HG03097 (cell line): ENCODE data around the gene MYF6.

ENCODE experiments used
- ATAC-seq: cut with Tn5 transposase; IDR thresholded peaks from one replicate; pipeline ENCODE4 v1.9.1; 2021; ENCODE audit not compliant: unreplicated experiment, low FRiP score

Gene MYF6

GRCh38 chr12:80702889-80703805 lies 4.3 kb upstream of the MYF6 start:
- ATAC-seq, result peak; percentile 60

DNA sequence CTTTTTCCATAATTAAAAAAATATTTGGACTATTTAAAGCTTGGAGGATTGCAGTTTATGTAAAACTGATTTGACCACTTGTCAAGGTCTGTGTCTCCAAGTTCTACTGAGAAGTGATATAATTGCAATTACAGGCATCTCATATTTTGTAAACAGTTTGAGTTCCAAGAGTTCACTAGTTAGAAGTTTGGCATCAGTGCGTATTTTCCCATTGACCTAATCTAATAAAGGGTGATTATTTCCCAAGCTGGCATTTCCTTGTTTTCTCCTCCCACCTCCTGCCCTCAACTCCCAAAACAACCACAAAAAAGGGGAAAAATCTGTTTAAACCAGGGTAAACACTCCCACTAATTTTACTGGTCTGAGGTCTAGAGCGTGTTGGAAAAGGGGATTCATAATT lies 3.0 kb upstream of the MYF6 start:
- no peak for ATAC-seq

- no peak for ATAC-seq
Observed at GRCh38 chr12:80707830-80708258, 410 bp downstream of the MYF6 start.

DNA sequence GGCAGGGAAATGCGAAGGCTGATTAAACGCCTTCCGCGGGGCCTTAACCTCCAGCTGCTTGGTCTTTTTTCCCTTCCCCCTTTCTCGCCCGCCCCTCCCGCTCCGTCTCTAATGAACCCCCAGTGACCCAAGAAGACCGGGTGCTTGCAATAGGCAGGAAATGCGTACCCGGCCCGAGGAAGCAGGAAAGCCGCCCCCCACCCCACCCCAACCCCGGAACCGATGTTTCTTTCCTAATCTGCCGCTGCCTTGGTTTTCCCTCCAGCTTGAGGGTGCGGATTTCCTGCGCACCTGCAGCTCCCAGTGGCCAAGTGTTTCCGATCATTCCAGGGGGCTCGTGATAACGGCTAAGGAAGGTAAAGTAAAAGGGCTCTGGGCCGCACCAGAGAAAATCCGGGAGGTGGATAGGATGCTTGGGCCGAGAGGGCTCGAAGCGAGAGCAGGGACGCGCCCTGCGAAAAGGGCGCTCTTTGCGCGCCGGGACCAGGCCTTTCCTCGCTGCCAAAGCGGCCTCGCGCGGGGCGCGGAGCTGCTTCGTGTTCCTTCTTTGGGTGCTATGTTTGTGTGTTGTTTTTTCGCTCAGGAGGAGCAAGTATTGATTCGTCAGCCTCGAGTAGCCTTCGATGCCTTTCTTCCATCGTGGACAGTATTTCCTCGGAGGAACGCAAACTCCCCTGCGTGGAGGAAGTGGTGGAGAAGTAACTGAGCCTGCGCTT lies 983 bp downstream of the MYF6 start:
- no peak for ATAC-seq

DNA sequence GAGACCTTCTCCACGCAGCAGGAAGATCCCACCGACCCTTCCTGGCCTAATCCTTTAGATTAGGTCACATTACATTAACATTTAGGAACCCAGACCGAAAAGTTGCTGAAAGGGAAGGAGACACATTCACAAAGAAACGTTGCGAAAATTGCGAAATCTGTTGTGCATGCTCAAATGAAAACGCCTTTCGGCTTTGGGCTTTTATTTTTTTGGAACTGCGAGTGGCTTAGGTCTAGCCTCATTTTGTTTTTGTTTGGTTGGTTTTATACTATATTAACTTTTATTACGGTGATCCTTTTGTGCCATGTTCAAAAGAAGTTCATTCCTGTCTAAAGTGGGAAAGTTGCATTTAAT lies 1.5 kb downstream of the MYF6 start:
- no peak for ATAC-seq

- no peak for ATAC-seq
Observed at GRCh38 chr12:80709811-80710726, 2.6 kb downstream of the MYF6 start.

DNA sequence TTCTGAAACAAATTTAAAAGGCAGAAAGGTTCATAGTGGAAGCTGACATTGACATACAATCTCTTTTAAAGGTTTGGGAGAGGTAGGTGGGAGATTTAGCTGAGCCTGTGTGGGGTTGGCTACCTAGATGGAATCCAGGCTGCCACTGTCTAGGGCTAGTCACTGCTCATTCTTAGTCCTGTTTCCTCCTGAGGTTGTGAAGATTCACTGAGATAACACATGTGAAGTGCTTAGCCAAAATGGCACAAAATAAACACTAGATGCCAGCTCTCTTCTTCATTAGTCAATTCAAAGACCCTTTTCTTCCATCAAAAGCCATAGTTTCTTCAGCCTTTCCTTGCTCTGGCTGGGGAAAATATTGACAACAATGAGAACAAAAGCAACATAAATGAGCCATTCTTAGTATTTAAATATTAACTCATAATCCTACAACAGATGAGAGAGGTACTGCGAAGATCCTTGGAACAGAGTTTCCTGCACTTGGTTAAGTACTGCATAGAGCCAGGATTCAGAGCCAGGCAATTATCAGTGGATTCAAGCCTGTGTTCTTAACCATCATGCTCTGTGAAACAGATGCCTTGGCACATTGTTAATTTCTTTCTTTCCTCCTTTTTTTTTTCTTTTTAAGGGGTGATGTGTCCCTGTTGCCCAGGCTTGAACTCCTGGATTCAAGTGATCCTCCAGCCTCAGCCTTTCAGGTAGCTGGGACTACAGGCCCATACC lies 3.5 kb downstream of the MYF6 start:
- ATAC-seq, result no peak

DNA sequence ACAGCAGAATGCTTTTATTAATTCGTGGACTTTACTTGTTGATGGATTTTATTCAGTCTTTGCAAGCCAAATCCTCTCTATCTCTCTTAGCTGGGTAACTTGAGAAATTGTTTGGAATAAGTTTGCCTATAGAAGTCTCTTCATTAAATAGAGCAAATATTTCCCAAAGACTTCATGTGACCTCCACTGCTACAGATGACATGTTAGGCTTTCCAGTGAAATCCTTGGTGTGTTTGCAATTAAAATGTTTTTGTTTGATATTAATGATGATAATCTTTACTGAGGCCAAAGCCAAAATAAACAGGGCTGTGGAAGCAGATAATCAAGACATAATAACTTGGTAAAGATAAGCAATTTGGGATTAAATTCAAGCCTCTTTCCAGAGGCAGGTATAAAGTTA lies 4.4 kb downstream of the MYF6 start:
- no peak for ATAC-seq

DNA sequence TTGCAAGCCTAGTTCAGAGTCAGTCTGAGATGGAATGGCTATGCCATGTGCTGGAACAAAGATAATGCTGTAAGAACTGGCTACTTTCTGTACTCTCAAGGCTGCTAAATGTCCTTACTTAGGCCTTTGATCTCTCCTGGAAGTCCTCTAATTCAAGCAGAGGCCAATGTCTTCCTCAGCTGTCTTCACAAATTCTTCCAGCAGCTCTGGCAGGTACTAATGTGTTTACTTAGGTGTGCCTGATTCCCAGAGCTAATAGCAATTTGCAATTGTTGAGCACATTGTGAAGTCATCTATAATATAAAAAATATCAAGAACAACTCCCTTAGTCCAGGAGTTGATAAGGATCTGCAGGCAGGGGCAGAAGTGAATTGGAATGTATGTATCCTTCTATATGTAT lies 5.4 kb downstream of the MYF6 start:
- ATAC-seq, result no peak

DNA sequence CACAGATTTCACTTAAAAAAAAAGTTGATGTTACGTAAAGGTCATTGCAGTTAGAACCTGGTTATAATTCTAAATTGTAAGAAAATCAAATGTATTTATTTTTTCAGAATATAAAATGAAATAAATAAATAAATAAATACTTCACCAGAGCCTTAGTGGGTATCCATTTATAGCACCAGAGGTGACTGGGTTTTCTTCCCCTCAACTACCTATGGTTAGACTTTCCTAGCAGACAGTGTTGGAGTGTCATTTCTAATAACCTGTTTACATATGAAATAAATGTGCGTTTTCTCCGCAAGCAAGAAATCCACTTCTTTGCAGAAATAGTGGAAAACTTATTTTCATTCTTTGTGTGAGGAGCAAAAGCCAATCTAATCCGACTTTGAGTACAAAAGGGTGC lies 6.0 kb downstream of the MYF6 start:
- no peak for ATAC-seq

- ATAC-seq, result no peak
Observed at GRCh38 chr12:80714055-80714454, 6.6 kb downstream of the MYF6 start.

DNA sequence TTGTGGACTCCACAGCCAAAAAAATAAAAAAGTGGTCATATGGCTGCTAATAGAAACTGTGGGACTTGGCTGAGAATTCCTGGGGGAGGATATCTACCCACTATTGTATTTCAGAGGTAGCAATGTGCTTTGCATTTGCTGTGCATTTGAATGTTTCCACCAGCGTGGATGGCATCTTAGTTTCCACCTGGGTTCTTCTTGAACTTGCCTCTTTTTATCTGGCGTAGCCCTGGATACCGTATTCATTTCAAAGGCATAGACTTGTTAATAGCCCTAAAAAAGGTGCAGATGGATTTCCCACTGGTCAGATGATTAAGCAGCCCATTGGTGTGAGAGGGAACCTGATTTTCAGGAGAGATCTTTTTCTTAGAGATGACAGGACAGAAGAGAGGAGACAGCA lies 7.4 kb downstream of the MYF6 start:
- no peak for ATAC-seq

DNA sequence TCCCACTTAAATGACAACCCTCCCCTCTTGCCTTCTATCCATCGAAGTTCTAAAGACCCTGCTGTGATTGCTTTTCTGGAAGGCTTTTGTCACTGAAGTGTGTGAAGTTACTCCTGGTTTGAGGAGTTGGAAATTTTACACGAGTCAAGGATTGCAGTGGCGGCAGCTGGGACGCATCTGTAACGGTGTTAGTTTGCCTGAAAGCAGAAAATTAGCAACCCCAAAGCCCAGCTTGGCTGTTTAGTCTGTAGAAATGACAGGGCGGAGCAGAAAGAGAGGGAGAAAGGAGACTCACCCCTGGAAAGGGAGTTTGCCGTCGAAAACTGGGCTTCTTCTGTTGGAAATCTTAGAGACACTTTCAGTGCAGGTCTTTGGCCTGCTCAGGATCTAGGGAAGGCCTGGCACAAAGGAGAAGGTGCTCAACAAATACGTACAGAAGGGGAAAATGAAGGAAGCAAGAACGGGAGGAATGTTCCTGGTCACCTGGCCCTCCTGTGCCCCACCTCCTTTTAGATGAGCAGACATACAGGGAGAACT lies 8.3 kb downstream of the MYF6 start:
- no peak for ATAC-seq

GRCh38 chr12:80716696-80717469 lies 9.4 kb downstream of the MYF6 start, which contains the start of gene MYF5:
Gene MYF5 (plus strand): TSS chr12:80716912. CDS start chr12:80717064, 152 bp downstream.
- ATAC-seq, result no peak

- no peak for ATAC-seq
Observed at GRCh38 chr12:80717856-80718255, 10.4 kb downstream of the MYF6 start.

DNA sequence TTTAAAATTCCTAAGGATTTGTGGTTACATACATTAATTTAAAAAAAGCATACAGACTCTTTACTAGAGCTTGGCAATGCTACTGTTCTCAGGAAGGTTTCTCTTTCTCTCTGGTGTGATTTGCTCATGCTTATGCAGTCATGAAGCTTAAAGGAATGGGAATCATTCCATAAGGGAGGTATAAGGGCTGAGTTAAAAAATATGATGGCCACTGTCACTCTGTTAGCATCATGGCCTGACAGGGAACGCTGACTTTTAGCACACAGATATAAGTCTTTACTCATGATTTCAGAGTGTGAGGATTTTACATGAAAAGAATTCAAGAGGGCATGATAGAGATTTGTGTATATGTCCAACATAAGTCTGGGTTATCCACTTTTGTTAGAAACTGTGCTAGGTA lies 13.1 kb downstream of the MYF6 start:
- no peak for ATAC-seq

- no peak for ATAC-seq
Observed at GRCh38 chr12:80721326-80721725, 13.9 kb downstream of the MYF6 start.

DNA sequence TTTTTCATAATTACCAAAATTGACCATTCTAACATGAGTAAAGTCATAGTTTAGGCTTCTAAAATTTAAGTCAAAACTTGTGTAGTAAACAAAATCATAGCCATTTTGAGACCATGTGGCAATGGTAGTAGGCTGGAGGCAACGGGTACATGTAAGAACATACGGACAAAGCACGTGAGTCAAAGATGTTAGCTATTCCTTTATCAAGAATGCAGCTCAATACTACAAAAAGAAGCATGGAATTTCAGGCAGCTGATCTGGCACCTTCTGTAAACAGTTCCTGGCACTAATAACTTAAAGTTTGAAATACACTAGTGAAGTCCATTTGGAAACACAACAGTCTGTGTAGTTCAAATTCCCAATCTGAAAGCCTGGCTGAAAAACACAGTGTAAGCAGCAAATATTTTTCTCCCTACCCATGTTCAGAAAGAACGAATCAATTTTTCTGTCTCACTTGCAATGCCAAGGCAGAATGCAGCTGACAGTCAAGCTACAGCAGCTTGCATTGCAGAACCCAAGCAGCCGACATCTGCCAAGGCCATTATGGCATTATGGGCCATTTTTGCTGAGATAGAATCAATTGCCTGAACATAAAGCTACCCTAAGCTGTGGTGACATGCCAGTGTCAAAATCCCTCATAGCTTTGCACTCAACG lies 38.5 kb downstream of the MYF6 start:
- ATAC-seq, result no peak

DNA sequence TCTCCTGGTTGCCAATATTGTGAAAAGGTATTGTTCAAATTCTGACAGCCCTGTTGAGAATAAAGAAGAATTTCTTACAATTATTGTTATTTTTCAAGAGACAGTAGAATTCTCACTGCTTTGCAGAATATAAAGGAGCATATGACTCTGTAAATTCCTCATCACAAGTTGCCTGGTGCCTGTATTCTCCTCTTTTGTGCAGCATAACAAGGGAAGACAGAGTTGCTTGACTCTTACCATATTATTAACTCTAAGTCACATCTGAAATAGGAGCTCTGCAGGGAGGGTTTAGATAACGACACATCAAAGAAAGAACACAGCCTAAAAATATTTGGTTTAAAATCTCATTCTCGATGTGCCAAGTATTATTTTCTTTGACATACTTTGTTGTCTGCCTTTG lies 40.4 kb downstream of the MYF6 start:
- no peak for ATAC-seq
